LNCaP clone FGC (cell line): ENCODE results near the gene SPATA12.

Source experiments
- DNase-seq: peaks from one replicate; pipeline ENCODE4 v3.0.0-alpha.2; 2011; ENCODE audit warnings: low read depth
- H3K4me3 ChIP-seq: 2 replicates; pipeline ENCODE4 v1.5.1; 2011; ENCODE audit warnings: mild to moderate bottlenecking, low read depth, low read length, control low read depth
- TF ChIP-seq, protein P1 (sequence below): IDR thresholded peaks from 2 replicates; pipeline ENCODE4 v1.5.1; 2012; ENCODE audit warnings: mild to moderate bottlenecking; ENCODE audit not compliant: control insufficient read depth, insufficient read depth; ENCODE audit errors: extremely low read depth

The SPATA12 gene

DNA sequence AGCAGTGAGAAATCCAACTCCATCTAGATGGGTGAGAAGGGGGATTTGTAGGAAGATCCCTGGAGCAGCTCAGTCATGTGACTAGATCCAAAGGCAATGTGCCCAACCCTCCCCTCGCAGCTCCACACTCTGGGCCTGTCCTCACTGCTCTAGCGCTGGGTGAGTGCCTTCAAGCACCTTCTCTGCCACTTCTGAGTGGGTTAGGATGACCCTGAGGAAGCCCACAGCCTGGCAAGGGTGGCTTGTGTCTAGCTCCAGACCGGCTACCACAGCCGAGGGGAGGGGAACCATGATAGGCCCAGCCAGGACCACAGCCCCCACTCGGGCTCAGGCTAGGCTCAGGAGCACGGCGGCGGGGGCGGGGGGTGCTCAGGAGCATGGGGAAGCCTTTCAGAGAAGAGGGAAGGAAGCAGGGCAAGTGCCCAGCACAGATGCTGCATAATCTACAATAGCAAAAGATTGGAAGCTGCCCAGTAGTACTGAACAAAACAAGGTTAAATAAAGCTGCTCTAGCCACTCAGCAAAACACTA, 1.7 kb downstream of the SPATA12 start:
- no peak for DNase-seq
- TF ChIP-seq, protein P1, sequence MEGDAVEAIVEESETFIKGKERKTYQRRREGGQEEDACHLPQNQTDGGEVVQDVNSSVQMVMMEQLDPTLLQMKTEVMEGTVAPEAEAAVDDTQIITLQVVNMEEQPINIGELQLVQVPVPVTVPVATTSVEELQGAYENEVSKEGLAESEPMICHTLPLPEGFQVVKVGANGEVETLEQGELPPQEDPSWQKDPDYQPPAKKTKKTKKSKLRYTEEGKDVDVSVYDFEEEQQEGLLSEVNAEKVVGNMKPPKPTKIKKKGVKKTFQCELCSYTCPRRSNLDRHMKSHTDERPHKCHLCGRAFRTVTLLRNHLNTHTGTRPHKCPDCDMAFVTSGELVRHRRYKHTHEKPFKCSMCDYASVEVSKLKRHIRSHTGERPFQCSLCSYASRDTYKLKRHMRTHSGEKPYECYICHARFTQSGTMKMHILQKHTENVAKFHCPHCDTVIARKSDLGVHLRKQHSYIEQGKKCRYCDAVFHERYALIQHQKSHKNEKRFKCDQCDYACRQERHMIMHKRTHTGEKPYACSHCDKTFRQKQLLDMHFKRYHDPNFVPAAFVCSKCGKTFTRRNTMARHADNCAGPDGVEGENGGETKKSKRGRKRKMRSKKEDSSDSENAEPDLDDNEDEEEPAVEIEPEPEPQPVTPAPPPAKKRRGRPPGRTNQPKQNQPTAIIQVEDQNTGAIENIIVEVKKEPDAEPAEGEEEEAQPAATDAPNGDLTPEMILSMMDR, result no peak
- H3K4me3 ChIP-seq, result no peak overlapping the region

DNA sequence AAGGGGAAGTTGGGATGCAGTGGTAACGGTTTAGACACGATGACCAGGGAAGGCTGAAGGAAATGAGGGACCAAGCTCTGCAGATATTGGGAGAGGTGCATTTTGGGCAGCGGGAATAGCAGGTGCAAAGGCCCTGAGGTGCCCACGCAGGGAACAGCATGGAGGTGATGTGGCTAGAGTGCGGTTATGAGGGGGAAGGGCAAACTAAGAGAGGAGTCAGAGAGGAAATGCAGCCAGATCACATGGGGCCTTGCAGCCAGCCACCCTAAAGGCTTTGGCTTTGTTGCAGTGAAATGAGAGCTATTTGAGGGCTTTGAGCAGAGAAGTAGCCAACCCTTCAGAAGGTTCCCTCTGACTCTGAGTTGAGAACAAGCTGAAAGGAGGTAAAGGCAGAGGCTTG, 2.6 kb downstream of the SPATA12 start:
- TF ChIP-seq, protein P1, result no peak
- DNase-seq, result no peak
- H3K4me3 ChIP-seq, result no peak overlapping the region

DNA sequence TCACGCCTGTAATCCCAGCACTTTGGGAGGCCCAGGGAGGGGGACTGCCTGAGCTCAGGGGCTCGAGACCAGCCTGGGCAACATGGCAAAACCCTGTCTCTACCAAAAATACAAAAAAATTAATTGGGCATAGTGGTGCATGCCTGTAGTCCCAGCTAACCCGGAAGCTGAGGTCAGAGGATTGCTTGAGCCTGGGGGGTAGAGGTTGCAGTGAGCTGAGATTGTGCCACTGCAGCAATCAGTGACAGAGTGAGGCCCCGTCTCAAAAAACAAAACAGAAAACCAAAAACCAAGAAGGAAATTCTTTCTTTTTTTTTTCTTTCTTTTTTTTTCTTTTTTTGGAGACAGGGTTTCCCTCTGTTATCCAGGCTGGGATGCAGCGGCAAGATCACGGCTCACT, 3.5 kb downstream of the SPATA12 start:
- TF ChIP-seq, protein P1, result no peak
- DNase-seq, result no peak
- no peak overlapping the region for H3K4me3 ChIP-seq

DNA sequence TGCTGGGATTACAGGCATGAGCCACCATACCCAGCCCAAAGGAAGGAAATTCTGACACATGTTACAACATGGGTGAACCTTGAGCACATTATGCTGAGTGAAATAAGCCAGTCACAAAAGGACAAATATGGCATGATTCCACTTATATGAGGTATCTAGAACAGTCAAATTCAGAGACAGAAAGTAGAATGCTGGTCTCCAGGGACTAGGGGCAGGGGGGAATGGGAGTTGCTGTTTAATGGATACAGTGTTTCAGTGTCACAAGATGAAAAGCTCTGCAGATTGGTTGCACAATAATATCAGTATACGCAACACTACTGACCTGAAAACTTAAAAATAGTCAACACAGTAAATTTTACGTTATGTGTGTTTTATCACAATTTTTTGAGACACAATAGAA, 4.1 kb downstream of the SPATA12 start:
- no peak for DNase-seq
- TF ChIP-seq, protein P1, result no peak
- no peak overlapping the region for H3K4me3 ChIP-seq

DNA sequence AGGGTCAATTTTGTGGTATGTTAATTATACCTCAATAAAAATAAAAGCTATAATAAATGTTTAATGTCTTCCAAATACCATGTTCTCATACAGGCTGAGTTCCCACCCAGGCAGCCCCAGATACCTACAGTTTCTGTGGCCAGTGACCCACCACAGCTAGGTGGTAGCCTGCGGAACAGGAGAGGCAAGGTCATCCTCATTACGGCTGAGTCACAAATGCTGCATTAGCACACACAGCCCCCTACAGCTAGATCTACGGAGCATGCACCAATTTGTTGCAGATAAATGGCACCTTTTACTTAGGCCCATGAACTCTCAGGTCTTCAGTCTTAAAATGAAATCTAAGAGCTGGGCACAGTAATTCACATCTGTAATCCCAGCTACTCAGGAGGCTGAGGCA, 5.1 kb downstream of the SPATA12 start:
- DNase-seq, result no peak
- no peak overlapping the region for H3K4me3 ChIP-seq
- TF ChIP-seq, protein P1, result no peak

DNA sequence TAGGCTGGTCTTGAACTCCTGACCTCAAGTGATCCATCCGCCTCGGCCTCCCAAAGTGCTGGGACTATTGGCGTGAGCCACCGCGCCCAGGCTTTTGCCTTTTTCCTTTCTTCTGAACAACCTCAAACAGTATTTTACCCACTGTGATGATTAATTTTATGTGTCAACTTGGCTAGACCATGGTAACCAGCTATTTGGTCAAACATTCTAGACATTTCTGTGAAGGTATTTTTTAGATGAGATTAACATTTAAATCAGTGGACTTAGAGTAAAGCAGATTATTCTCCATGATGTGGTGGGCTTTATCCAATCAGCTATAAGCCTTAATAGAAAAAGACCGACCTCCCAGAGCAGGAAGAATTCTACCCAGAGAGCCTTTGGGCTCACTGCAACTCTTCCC, 6.0 kb downstream of the SPATA12 start:
- no peak for DNase-seq
- TF ChIP-seq, protein P1, result no peak
- no peak overlapping the region for H3K4me3 ChIP-seq

DNA sequence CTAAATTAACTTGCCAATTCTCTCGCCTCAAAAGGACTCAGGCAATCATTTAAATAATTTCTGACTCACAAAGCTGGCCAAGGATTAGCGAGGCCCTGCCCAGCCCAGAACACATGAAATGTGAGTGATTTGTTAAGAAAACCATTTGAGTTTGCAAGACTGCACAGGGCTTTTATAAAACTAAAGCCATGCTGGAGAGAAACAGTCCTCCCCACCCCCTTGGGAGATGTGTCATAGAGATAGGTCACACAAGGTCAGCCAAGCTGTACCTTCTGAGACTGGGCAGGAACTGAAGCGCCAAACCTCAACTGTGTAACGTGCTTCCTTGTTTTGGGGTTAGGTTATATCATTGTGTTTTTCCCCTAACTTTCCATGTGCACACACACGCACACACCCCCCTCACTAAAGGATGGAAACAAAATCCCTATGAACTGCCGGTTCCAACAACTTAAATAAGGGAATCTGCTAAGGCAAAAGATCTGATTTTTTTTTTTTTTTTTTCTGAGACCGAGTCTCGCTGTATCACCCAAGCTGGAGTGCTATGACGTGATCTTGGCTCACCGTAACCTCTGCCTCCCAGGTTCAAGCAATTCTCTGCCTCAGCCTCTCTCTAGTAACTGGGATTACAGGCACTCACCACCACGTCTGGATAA, 8.1 kb downstream of the SPATA12 start:
- TF ChIP-seq, protein P1, result no peak
- DNase-seq, result no peak
- H3K4me3 ChIP-seq, result no peak overlapping the region
